K562 (cell line): ENCODE data around the gene GLT8D2. TPM values are rescaled to one million over a fixed set of nuclear protein-coding genes. Genes with fewer than 3 reads are reported as not detected.

Experiments used
- ATAC-seq: fragments of 200-7000 bp; cut with Tn5 transposase; 3 replicates; pipeline ENCODE4 v1.9.1; 2020; ENCODE audit warnings: moderate library complexity
- BruUV-seq: library from RNA; stranded (reverse); fragments of 400-500 nt; replicated peaks from 2 replicates; lab custom pipeline; 2021; lab: Mats Ljungman, UMichigan
- CTCF ChIA-PET: fragments of 300-600 bp; formaldehyde crosslinking; extraction: SDS; loops from one replicate; lab custom pipeline; 2021; ENCODE audit warnings: low intra/inter-chr PET ratio; lab: Yijun Ruan, JAX
- POLR2A ChIA-PET: fragments of 300-600, 350-650 bp; sonication (Branson Sonifier 250); formaldehyde crosslinking; extraction: SDS; loops from one replicate; lab custom pipeline; 2021; ENCODE audit warnings: antibody characterized with exemption, inconsistent platforms; lab: Yijun Ruan, JAX
- DNase-seq, 4 experiments: peaks; one replicate each; pipeline versions ENCODE4 v3.0.0 to v3.0.0-alpha.2; 2011 to 2018; ENCODE audit warnings: low spot score in 3 of 4, mixed read lengths in 3 of 4; ENCODE audit errors: extremely low read depth in 1 of 4
- FAIRE-seq: peaks from 2 replicates; lab custom pipeline; 2011; peaks lifted over from hg19 to GRCh38; lab: Jason Lieb, UNC
- H2AFZ ChIP-seq: 2 replicates; pipeline ENCODE4 v1.6.0; 2011; ENCODE audit warnings: low read depth, low read length, control low read depth, inconsistent platforms
- H3K27ac ChIP-seq: fragments of 200-600 bp; 3 replicates; pipeline ENCODE4 v1.8.0; 2011; ENCODE audit warnings: low read depth, mild to moderate bottlenecking, control low read depth, inconsistent platforms, low read length, moderate library complexity, mixed read lengths; ENCODE audit errors: extremely low read depth
- H3K27me3 ChIP-seq, 2 experiments: fragments of 300-600 bp in 1 of 2; 2 replicates in 1 of 2; 3 replicates in 1 of 2; pipeline versions ENCODE4 v1.6.0 to v1.8.0; 2011; ENCODE audit warnings: inconsistent platforms in 2 of 2, low read length in 2 of 2, mild to moderate bottlenecking in 1 of 2, mixed read lengths in 1 of 2, moderate library complexity in 1 of 2; ENCODE audit not compliant: control insufficient read depth in 2 of 2, insufficient read depth in 2 of 2
- H3K36me3 ChIP-seq: fragments of 300-600 bp; 3 replicates; pipeline ENCODE4 v1.8.0; 2011; ENCODE audit warnings: mild to moderate bottlenecking, low read length, inconsistent platforms; ENCODE audit not compliant: control insufficient read depth, insufficient read depth
- H3K4me1 ChIP-seq, 2 experiments: fragments of 200-600 bp in 1 of 2; replicated peaks in 1 of 2; 2 replicates in 1 of 2; 3 replicates in 1 of 2; pipeline versions ENCODE4 v1.5.1 to v1.8.0; 2011; ENCODE audit warnings: inconsistent platforms in 2 of 2, low read length in 2 of 2, mild to moderate bottlenecking in 1 of 2, mixed read lengths in 1 of 2, moderate library complexity in 1 of 2; ENCODE audit not compliant: control insufficient read depth in 2 of 2, insufficient read depth in 2 of 2
- H3K4me2 ChIP-seq: 2 replicates; pipeline ENCODE4 v1.6.1; 2011; ENCODE audit warnings: low read length, control low read depth, inconsistent platforms, mixed read lengths; ENCODE audit not compliant: insufficient read depth
- H3K4me3 ChIP-seq: fragments of 200-600 bp; sonication (generic), shearing (Covaris generic); 2 replicates; pipeline ENCODE4 v1.5.1; 2016; ENCODE audit warnings: control low read depth, inconsistent platforms
- H3K79me2 ChIP-seq: fragments of 200-600 bp; 3 replicates; pipeline ENCODE4 v1.8.0; 2011; ENCODE audit warnings: low read length, inconsistent platforms; ENCODE audit not compliant: control insufficient read depth, insufficient read depth
- H3K9ac ChIP-seq, 2 experiments: 2 replicates each; pipeline versions ENCODE4 v1.6.0 to v1.6.1; 2011; ENCODE audit warnings: low read depth in 2 of 2, low read length in 2 of 2, control low read depth in 1 of 2, inconsistent platforms in 1 of 2, mild to moderate bottlenecking in 1 of 2, mixed read lengths in 1 of 2; ENCODE audit not compliant: insufficient read depth in 1 of 2
- H3K9me1 ChIP-seq: one replicate; pipeline ENCODE4 v1.6.0; 2011; ENCODE audit warnings: inconsistent platforms, mild to moderate bottlenecking, low read length, moderate library complexity; ENCODE audit not compliant: control insufficient read depth, insufficient read depth
- H3K9me3 ChIP-seq: replicated peaks from 2 replicates; pipeline ENCODE4 v1.5.1; 2011; ENCODE audit warnings: low read depth, low read length, inconsistent platforms; ENCODE audit not compliant: control insufficient read depth, insufficient read depth
- H4K20me1 ChIP-seq: replicated peaks from 2 replicates; pipeline ENCODE4 v1.6.1; 2011; ENCODE audit warnings: low read length, inconsistent platforms, mixed read lengths; ENCODE audit not compliant: control insufficient read depth, insufficient read depth
- CBFB ChIP-seq: sonication (generic); formaldehyde crosslinking; IDR thresholded peaks from 2 replicates; pipeline ENCODE4 v1.4.0; 2020; ENCODE audit warnings: mild to moderate bottlenecking, missing genetic modification reagents
- CREB1 ChIP-seq, 2 experiments: sonication (generic) in 1 of 2; formaldehyde crosslinking in 1 of 2; IDR thresholded peaks; 2 replicates each; pipeline versions ENCODE4 v1.6.1 to v1.8.0; 2012 to 2022; ENCODE audit warnings: inconsistent platforms in 1 of 2, mild to moderate bottlenecking in 1 of 2, missing genetic modification reagents in 1 of 2, moderate library complexity in 1 of 2
- FOXA3 ChIP-seq, 2 experiments: fragments of 450-650 bp in 1 of 2; sonication (generic) in 1 of 2; formaldehyde crosslinking; IDR thresholded peaks in 1 of 2; conservative IDR thresholded peaks in 1 of 2; 2 replicates each; pipeline versions ENCODE4 v1.4.0 to v1.8.0; 2020 to 2022; ENCODE audit warnings: mild to moderate bottlenecking in 2 of 2, missing genetic modification reagents in 1 of 2
- HDAC6 ChIP-seq: IDR thresholded peaks from 2 replicates; pipeline ENCODE4 v1.6.1; 2012; ENCODE audit warnings: low read depth, mild to moderate bottlenecking, control low read depth, inconsistent platforms, low read length, moderate library complexity
- KLF16 ChIP-seq: IDR thresholded peaks from 2 replicates; pipeline ENCODE4 v1.6.1; 2016; ENCODE audit warnings: antibody characterized with exemption
- PML ChIP-seq: IDR thresholded peaks from 2 replicates; pipeline ENCODE4 v1.6.1; 2012; ENCODE audit warnings: low read length, inconsistent platforms
- POLR2AphosphoS2 ChIP-seq: IDR thresholded peaks from 2 replicates; pipeline ENCODE4 v1.6.1; 2012; ENCODE audit warnings: low read length, improper control_type of control experiment
- POLR2H ChIP-seq: IDR thresholded peaks from 2 replicates; pipeline ENCODE4 v1.6.1; 2016; ENCODE audit warnings: missing genetic modification characterization, low read depth, mild to moderate bottlenecking, control low read depth, missing compliant biosample characterization, moderate library complexity
- POLR3A ChIP-seq: IDR thresholded peaks from 2 replicates; pipeline ENCODE4 v1.6.1; 2011; ENCODE audit warnings: borderline replicate concordance, mild to moderate bottlenecking, moderate library complexity; ENCODE audit not compliant: insufficient read length, insufficient read depth; ENCODE audit errors: extremely low read depth
- RBM34 ChIP-seq: fragments of 200-400 bp; formaldehyde crosslinking; IDR thresholded peaks from 2 replicates; pipeline ENCODE4 v1.6.1; 2018; ENCODE audit warnings: low read length, borderline replicate concordance; ENCODE audit not compliant: insufficient read depth
- ZBTB43 ChIP-seq: sonication (generic); formaldehyde crosslinking; IDR thresholded peaks from 2 replicates; pipeline ENCODE4 v1.8.0; 2023; ENCODE audit warnings: mild to moderate bottlenecking, missing genetic modification reagents
- ZNF444 ChIP-seq: fragments of 250-450 bp; sonication (Bioruptor Pico); IDR thresholded peaks from 2 replicates; pipeline ENCODE4 v1.4.0; 2020; ENCODE audit warnings: mild to moderate bottlenecking, moderate library complexity
- WGBS: fragments of 100-300 bp; shearing (Covaris generic); methylation state at CpG from one replicate; pipeline ENCODE4 v1.1.6; 2016; ENCODE audit warnings: low coverage, mixed read lengths; ENCODE audit not compliant: insufficient coverage; ENCODE audit errors: missing lambda C conversion rate; 5-methylcytosine and 5-hydroxymethylcytosine counted together
- in situ Hi-C: fragments of 300-500 bp; cut with MboI; formaldehyde crosslinking; loops from 4 replicates; pipeline ENCODE4 v1.15.0; 2018; ENCODE audit warnings: inconsistent platforms, mixed read lengths
- intact Hi-C: fragments of 100-400 bp; cut with micrococcal nuclease; formaldehyde crosslinking; loops from 2 replicates; pipeline ENCODE4 v1.14.2; 2022
- polyA plus RNA-seq, 8 experiments: library from polyadenylated mRNA; depleted of rRNA in 4 of 8; stranded (reverse) in 5 of 8; unstranded in 3 of 8; fragments of >200 nt; fragmentation: Nextera tagmentation in 2 of 8; fragmentation: Illumina TruSeq in 1 of 8; extraction: Ambion mirVana in 2 of 8; extraction: Trizol in 1 of 8; gene quantifications; 2 replicates each; pipeline versions ENCODE4 v1.2.1 to v1.2.3, GENCODE V29; 2011 to 2014; ENCODE audit warnings: inconsistent platforms in 1 of 8, missing spikeins in 1 of 8
- total RNA-seq, 7 experiments: library from RNA; depleted of rRNA in 6 of 7; stranded (reverse); fragments of >200 nt in 6 of 7; fragmentation: Illumina TruSeq in 2 of 7; extraction: Trizol in 2 of 7; gene quantifications; 2 replicates each; pipeline versions ENCODE4 v1.2.1 to v1.2.3, GENCODE V29; 2011 to 2021; ENCODE audit warnings: low replicate concordance in 1 of 7

The GLT8D2 gene
- total and polyA plus RNA-seq, 9 of the 15 experiments (the other 6 are each of a cell fraction or from before 2014, with no cell fraction given): 0.18 to 0.27 (median 0.18) TPM; not detected in 6

GRCh38 chr12:104055686-104056388 lies 5.8 kb upstream of the GLT8D2 start:
- H3K27ac ChIP-seq: no peak overlapping the region; the same call in 2 of the 3 replicates
- no peaks in the 10 kb centered on the region; the same call in 1 of the 2 replicates for H3K9me3 ChIP-seq
- no peak for ATAC-seq
- DNase-seq: no peak
- ChIA-PET CTCF (no interaction called here), POLR2A (interaction anchor here (0.7 kb wide), 1 partner anchor 10 kb away, joined by 3 read pairs; no protein-coding TSS in a partner anchor)
- no peaks in the 10 kb centered on the region for H3K79me2 ChIP-seq
- H2AFZ ChIP-seq: no peak overlapping the region
- FAIRE-seq: no peak
- no peaks in the 10 kb centered on the region for H3K9me1 ChIP-seq
- TF ChIP-seq HDAC6 (no peak), ZBTB43 (no peak), CBFB (CRISPR knock-in tag) (no peak), FOXA3 (CRISPR knock-in tag; conservative IDR thresholded peaks at IDR 0.05 in 1 of 2, IDR thresholded peaks at IDR 0.05 in 1 of 2) (no peak), POLR2H (tag) (no peak), POLR3A (no peak), PML (no peak), RBM34 (no peak), CREB1 (IDR thresholded peaks at IDR 0.05) (no peak), CREB1 (CRISPR knock-in tag; IDR thresholded peaks at IDR 0.05) (no peak), POLR2AphosphoS2 (no peak), KLF16 (no peak), ZNF444 (CRISPR knock-in tag) (no peak)
- no peak overlapping the region for H3K4me3 ChIP-seq
- peaks cover 13 to 25% of the 10 kb centered on the region in 2 experiments; a peak in 4 of 5 replicates for H3K27me3 ChIP-seq
- no peak overlapping the region for H3K9ac ChIP-seq
- H4K20me1 ChIP-seq: no peaks in the 10 kb centered on the region
- WGBS: 20% methylated on average over 5 of the region's 5 CpGs
- no peak overlapping the region for H3K4me2 ChIP-seq
- no TSS peak for BruUV-seq
- no peaks in the 10 kb centered on the region for H3K4me1 ChIP-seq
- H3K36me3 ChIP-seq: no peaks in the 10 kb centered on the region
- intact Hi-C loops: loop anchor here (5.0 to 10.0 kb wide), 2 partner anchors 174 to 299 kb away; no protein-coding TSS in a partner anchor
- in situ Hi-C loops: no loop called here
